ENCODE results near the gene LRP1B.

LRP1B gene

DNA sequence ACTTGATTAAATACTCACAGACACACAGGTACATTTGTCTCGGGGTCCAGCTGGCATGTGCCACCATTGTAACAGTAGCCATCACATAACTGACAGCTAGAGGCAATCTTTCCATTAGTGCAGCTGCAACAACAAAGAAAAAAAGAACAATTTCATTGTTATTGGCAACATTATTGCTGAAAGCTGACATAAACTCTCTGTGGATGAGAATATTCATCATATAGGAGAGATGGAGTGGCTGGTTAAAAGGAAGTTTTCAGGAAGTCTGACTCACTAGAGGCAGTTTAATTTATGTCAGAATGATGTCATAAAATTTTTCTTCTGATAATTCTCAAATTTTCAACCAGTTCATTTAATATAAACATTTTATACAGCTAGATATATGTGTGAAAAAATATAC is 1860.6 kb downstream of the LRP1B start:
- Histone ChIP-seq H3K4me3 (ENCODE audit: low read depth in 1 of 2, low read length in 2 of 2) (no peak overlapping the region), H3K27me3 (ENCODE audit: control insufficient read depth in 1 of 2, insufficient read depth in 2 of 2, low read length in 2 of 2) (no peaks in the 10 kb centered on the region), H3K9me3 (ENCODE audit: low read length) (no peaks in the 10 kb centered on the region), H3K4me1 (ENCODE audit: insufficient read depth, low read length) (no peaks in the 10 kb centered on the region), H3K9ac (ENCODE audit: low read length) (no peak overlapping the region), H3K36me3 (ENCODE audit: insufficient read depth, low read length) (no peaks in the 10 kb centered on the region), H3K27ac (ENCODE audit: low read depth, low read length) (no peak overlapping the region)

DNA sequence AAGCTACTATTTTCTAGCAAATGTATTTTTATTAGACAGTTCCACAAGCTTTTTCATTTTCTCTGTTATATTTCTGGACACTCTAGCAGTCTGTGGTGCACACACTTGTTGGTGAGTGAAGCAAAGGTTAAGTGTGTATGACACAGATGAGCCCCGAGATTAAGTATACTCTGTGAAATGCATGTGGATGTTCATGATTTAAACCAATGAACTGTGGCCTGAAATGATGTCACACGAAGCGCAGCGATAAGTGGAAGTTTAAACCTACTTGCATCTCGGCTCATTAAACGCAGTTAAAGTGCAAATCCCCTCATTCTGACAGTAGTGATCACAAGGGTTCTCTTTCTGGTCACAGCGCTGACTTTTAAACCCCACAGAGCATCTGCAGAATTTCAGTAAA is 1861.8 kb downstream of the LRP1B start:
- Histone ChIP-seq H3K9ac (ENCODE audit: low read length) (no peak overlapping the region), H3K9me3 (ENCODE audit: low read length) (no peaks in the 10 kb centered on the region), H3K27me3 (ENCODE audit: control insufficient read depth in 1 of 2, insufficient read depth in 2 of 2, low read length in 2 of 2) (no peaks in the 10 kb centered on the region), H3K4me1 (ENCODE audit: insufficient read depth, low read length) (no peaks in the 10 kb centered on the region), H3K36me3 (ENCODE audit: insufficient read depth, low read length) (no peaks in the 10 kb centered on the region), H3K27ac (ENCODE audit: low read depth, low read length) (no peak overlapping the region), H3K4me3 (ENCODE audit: low read depth in 1 of 2, low read length in 2 of 2) (no peak overlapping the region)

DNA sequence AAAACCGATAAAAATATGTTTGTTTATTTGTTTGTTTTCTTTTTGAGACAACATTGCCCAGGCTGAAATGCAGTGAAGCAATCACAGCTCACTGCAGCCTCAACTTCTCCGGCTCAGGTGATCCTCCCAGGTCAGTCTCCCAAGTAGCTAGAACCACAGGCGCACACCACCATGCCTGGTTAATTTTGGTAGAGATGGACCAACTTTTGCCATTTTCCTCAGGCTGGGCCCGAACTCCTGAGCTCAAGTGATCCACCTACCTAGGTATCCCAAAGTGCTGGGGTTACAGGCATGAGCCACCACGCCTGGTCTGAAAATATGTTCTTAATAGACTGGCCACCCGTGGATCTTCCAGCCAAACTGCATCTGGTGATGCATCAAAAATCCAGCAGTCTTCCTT is 1867.9 kb downstream of the LRP1B start:
- H3K9ac ChIP-seq (ENCODE audit: low read length): no peak overlapping the region
- H3K4me3 ChIP-seq (ENCODE audit: low read depth in 1 of 2, low read length in 2 of 2): no peak overlapping the region
- H3K27ac ChIP-seq (ENCODE audit: low read depth, low read length): no peak overlapping the region
- no peaks in the 10 kb centered on the region for H3K27me3 ChIP-seq (ENCODE audit: control insufficient read depth in 1 of 2, insufficient read depth in 2 of 2, low read length in 2 of 2)
- H3K9me3 ChIP-seq (ENCODE audit: low read length): no peaks in the 10 kb centered on the region
- no peaks in the 10 kb centered on the region for H3K36me3 ChIP-seq (ENCODE audit: insufficient read depth, low read length)
- no peaks in the 10 kb centered on the region for H3K4me1 ChIP-seq (ENCODE audit: insufficient read depth, low read length)

GRCh38 chr2:140257692-140258300 is 1873.0 kb downstream of the LRP1B start:
- H3K4me3 ChIP-seq (ENCODE audit: low read depth in 1 of 2, low read length in 2 of 2): no peak overlapping the region
- H3K9ac ChIP-seq (ENCODE audit: low read length): no peak overlapping the region
- no peaks in the 10 kb centered on the region for H3K9me3 ChIP-seq (ENCODE audit: low read length)
- no peaks in the 10 kb centered on the region for H3K4me1 ChIP-seq (ENCODE audit: insufficient read depth, low read length)
- no peaks in the 10 kb centered on the region for H3K27me3 ChIP-seq (ENCODE audit: control insufficient read depth in 1 of 2, insufficient read depth in 2 of 2, low read length in 2 of 2)
- H3K36me3 ChIP-seq (ENCODE audit: insufficient read depth, low read length): no peaks in the 10 kb centered on the region
- no peak overlapping the region for H3K27ac ChIP-seq (ENCODE audit: low read depth, low read length)

- no peak overlapping the region for H3K4me3 ChIP-seq (ENCODE audit: low read depth in 1 of 2, low read length in 2 of 2)
- no peak overlapping the region for H3K9ac ChIP-seq (ENCODE audit: low read length)
- no peak overlapping the region for H3K27ac ChIP-seq (ENCODE audit: low read depth, low read length)
- H3K9me3 ChIP-seq (ENCODE audit: low read length): no peaks in the 10 kb centered on the region
- no peaks in the 10 kb centered on the region for H3K36me3 ChIP-seq (ENCODE audit: insufficient read depth, low read length)
- no peaks in the 10 kb centered on the region for H3K27me3 ChIP-seq (ENCODE audit: control insufficient read depth in 1 of 2, insufficient read depth in 2 of 2, low read length in 2 of 2)
- no peaks in the 10 kb centered on the region for H3K4me1 ChIP-seq (ENCODE audit: insufficient read depth, low read length)
Observed at GRCh38 chr2:140256080-140256479, 1874.7 kb downstream of the LRP1B start.

- no peak overlapping the region for H3K4me3 ChIP-seq (ENCODE audit: low read depth in 1 of 2, low read length in 2 of 2)
- H3K9me3 ChIP-seq (ENCODE audit: low read length): no peaks in the 10 kb centered on the region
- no peaks in the 10 kb centered on the region for H3K36me3 ChIP-seq (ENCODE audit: insufficient read depth, low read length)
Observed at GRCh38 chr2:140249821-140250220, 1881.0 kb downstream of the LRP1B start.

GRCh38 chr2:140248623-140249022 is 1882.2 kb downstream of the LRP1B start:
- H3K4me1 ChIP-seq (ENCODE audit: insufficient read depth, low read length): no peaks in the 10 kb centered on the region
- no peaks in the 10 kb centered on the region for H3K36me3 ChIP-seq (ENCODE audit: insufficient read depth, low read length)
- no peak overlapping the region for H3K27ac ChIP-seq (ENCODE audit: low read depth, low read length)
- H3K27me3 ChIP-seq (ENCODE audit: control insufficient read depth in 1 of 2, insufficient read depth in 2 of 2, low read length in 2 of 2): no peaks in the 10 kb centered on the region
- H3K4me3 ChIP-seq (ENCODE audit: low read depth in 1 of 2, low read length in 2 of 2): no peak overlapping the region
- no peaks in the 10 kb centered on the region for H3K9me3 ChIP-seq (ENCODE audit: low read length)
- no peak overlapping the region for H3K9ac ChIP-seq (ENCODE audit: low read length)

More at GRCh38 chr2:140249821-140250220, 1881.0 kb downstream of the LRP1B start:
- H3K27ac ChIP-seq (ENCODE audit: low read depth, low read length): no peak overlapping the region
- no peaks in the 10 kb centered on the region for H3K27me3 ChIP-seq (ENCODE audit: control insufficient read depth in 1 of 2, insufficient read depth in 2 of 2, low read length in 2 of 2)
- H3K9ac ChIP-seq (ENCODE audit: low read length): no peak overlapping the region
- no peaks in the 10 kb centered on the region for H3K4me1 ChIP-seq (ENCODE audit: insufficient read depth, low read length)

GRCh38 chr2:140247451-140248195 is 1883.2 kb downstream of the LRP1B start:
- Histone ChIP-seq H3K27ac (ENCODE audit: low read depth, low read length) (no peak overlapping the region), H3K9ac (ENCODE audit: low read length) (no peak overlapping the region), H3K27me3 (ENCODE audit: control insufficient read depth in 1 of 2, insufficient read depth in 2 of 2, low read length in 2 of 2) (no peaks in the 10 kb centered on the region), H3K4me3 (ENCODE audit: low read depth in 1 of 2, low read length in 2 of 2) (no peak overlapping the region), H3K9me3 (ENCODE audit: low read length) (no peaks in the 10 kb centered on the region), H3K4me1 (ENCODE audit: insufficient read depth, low read length) (no peaks in the 10 kb centered on the region), H3K36me3 (ENCODE audit: insufficient read depth, low read length) (no peaks in the 10 kb centered on the region)

GRCh38 chr2:140246957-140247356 is 1883.9 kb downstream of the LRP1B start:
- H3K4me3 ChIP-seq (ENCODE audit: low read depth in 1 of 2, low read length in 2 of 2): no peak overlapping the region
- H3K27ac ChIP-seq (ENCODE audit: low read depth, low read length): no peak overlapping the region
- H3K4me1 ChIP-seq (ENCODE audit: insufficient read depth, low read length): no peaks in the 10 kb centered on the region
- no peak overlapping the region for H3K9ac ChIP-seq (ENCODE audit: low read length)
- no peaks in the 10 kb centered on the region for H3K36me3 ChIP-seq (ENCODE audit: insufficient read depth, low read length)
- no peaks in the 10 kb centered on the region for H3K9me3 ChIP-seq (ENCODE audit: low read length)
- no peaks in the 10 kb centered on the region for H3K27me3 ChIP-seq (ENCODE audit: control insufficient read depth in 1 of 2, insufficient read depth in 2 of 2, low read length in 2 of 2)

- H3K27ac ChIP-seq (ENCODE audit: low read depth, low read length): no peak overlapping the region
- H3K27me3 ChIP-seq (ENCODE audit: control insufficient read depth in 1 of 2, insufficient read depth in 2 of 2, low read length in 2 of 2): no peaks in the 10 kb centered on the region
- no peaks in the 10 kb centered on the region for H3K36me3 ChIP-seq (ENCODE audit: insufficient read depth, low read length)
- H3K9ac ChIP-seq (ENCODE audit: low read length): no peak overlapping the region
- no peaks in the 10 kb centered on the region for H3K9me3 ChIP-seq (ENCODE audit: low read length)
- no peaks in the 10 kb centered on the region for H3K4me1 ChIP-seq (ENCODE audit: insufficient read depth, low read length)
- no peak overlapping the region for H3K4me3 ChIP-seq (ENCODE audit: low read depth in 1 of 2, low read length in 2 of 2)
Observed at GRCh38 chr2:140246058-140246457, 1884.8 kb downstream of the LRP1B start.

DNA sequence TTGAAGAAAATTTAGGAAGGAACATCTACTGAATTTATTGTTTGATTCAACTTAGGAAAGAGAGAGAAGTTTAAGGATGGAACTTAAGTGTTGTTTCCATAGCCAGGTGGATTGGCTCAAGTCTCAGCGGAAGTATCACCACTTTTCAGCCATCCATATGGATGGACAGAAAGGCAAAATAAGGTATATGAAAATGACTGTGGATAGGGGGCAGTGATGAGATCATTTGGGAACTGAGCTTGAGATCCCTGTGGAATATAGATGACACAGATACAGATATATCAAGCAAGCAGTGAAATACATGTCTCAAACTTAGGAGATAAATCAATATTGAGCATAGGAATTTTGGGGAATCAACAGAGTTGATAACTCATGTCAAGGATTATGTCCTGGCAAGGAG is 1887.9 kb downstream of the LRP1B start:
- Histone ChIP-seq H3K36me3 (ENCODE audit: insufficient read depth, low read length) (no peaks in the 10 kb centered on the region), H3K27me3 (ENCODE audit: control insufficient read depth in 1 of 2, insufficient read depth in 2 of 2, low read length in 2 of 2) (no peaks in the 10 kb centered on the region), H3K4me1 (ENCODE audit: insufficient read depth, low read length) (no peaks in the 10 kb centered on the region), H3K4me3 (ENCODE audit: low read depth in 1 of 2, low read length in 2 of 2) (no peak overlapping the region), H3K9me3 (ENCODE audit: low read length) (no peaks in the 10 kb centered on the region), H3K27ac (ENCODE audit: low read depth, low read length) (no peak overlapping the region), H3K9ac (ENCODE audit: low read length) (no peak overlapping the region)

- Histone ChIP-seq H3K36me3 (ENCODE audit: insufficient read depth, low read length) (no peaks in the 10 kb centered on the region), H3K27me3 (ENCODE audit: control insufficient read depth in 1 of 2, insufficient read depth in 2 of 2, low read length in 2 of 2) (no peaks in the 10 kb centered on the region), H3K27ac (ENCODE audit: low read depth, low read length) (no peak overlapping the region)
Observed at GRCh38 chr2:140234116-140234515, 1896.7 kb downstream of the LRP1B start.

More at GRCh38 chr2:140234116-140234515, 1896.7 kb downstream of the LRP1B start:
- H3K9ac ChIP-seq (ENCODE audit: low read length): no peak overlapping the region
- H3K4me1 ChIP-seq (ENCODE audit: insufficient read depth, low read length): no peaks in the 10 kb centered on the region
- H3K9me3 ChIP-seq (ENCODE audit: low read length): no peaks in the 10 kb centered on the region
- no peak overlapping the region for H3K4me3 ChIP-seq (ENCODE audit: low read depth in 1 of 2, low read length in 2 of 2)
